Thyroid gland (tissue), 4 donors: Measurements from ENCODE around the gene CEP350.

Source experiments
- POLR2A ChIP-seq, 2 donors: fragments of 450-650 bp; IDR thresholded peaks; one replicate each; pipeline ENCODE4 v1.6.1; 2017; ENCODE audit warnings: antibody characterized with exemption in 2 of 2, mild to moderate bottlenecking in 2 of 2, moderate library complexity in 1 of 2
- TF ChIP-seq, protein P1 (sequence below), 6 experiments: fragments of 200-600 bp in 3 of 6; fragments of 450-650 bp in 3 of 6; sonication (generic) in 3 of 6; IDR thresholded peaks; one replicate each; pipeline ENCODE4 v1.5.1; 2016 to 2019; ENCODE audit warnings: antibody characterized with exemption in 6 of 6, mild to moderate bottlenecking in 2 of 6, inconsistent platforms in 1 of 6, moderate library complexity in 1 of 6

DNA sequence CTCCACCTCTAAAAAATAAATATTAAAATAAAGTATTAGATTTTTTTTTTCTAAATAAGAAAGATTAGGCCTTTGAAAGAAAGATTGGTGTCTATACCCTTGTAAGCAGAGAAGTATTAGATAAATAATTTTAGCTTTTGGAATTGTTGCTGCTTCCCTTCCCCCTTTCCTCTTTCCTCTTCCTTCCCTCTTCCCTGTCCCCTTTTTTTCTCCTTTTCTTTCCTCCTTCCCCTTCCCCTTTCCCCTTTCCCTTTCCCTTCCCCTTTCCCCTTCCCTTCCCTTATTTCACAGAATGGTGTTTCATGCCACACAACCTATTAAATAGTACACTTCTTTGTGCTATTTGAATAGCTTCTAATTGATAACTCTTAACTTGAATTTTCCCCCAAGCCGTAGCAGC lies 130.3 kb downstream of the CEP350 start:
- TF ChIP-seq, protein P1, sequence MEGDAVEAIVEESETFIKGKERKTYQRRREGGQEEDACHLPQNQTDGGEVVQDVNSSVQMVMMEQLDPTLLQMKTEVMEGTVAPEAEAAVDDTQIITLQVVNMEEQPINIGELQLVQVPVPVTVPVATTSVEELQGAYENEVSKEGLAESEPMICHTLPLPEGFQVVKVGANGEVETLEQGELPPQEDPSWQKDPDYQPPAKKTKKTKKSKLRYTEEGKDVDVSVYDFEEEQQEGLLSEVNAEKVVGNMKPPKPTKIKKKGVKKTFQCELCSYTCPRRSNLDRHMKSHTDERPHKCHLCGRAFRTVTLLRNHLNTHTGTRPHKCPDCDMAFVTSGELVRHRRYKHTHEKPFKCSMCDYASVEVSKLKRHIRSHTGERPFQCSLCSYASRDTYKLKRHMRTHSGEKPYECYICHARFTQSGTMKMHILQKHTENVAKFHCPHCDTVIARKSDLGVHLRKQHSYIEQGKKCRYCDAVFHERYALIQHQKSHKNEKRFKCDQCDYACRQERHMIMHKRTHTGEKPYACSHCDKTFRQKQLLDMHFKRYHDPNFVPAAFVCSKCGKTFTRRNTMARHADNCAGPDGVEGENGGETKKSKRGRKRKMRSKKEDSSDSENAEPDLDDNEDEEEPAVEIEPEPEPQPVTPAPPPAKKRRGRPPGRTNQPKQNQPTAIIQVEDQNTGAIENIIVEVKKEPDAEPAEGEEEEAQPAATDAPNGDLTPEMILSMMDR (IDR thresholded peaks at IDR 0.05) = no peak
- no peak for TF ChIP-seq POLR2A (IDR thresholded peaks at IDR 0.05)
